Measurements from ENCODE around the gene JADE1. TPM values are rescaled to one million over a fixed set of nuclear protein-coding genes. Genes with fewer than 3 reads are reported as not detected.

Gene JADE1
- total RNA-seq, 2 experiments from 2014 or later, result 57.1 to 58.4 TPM

DNA sequence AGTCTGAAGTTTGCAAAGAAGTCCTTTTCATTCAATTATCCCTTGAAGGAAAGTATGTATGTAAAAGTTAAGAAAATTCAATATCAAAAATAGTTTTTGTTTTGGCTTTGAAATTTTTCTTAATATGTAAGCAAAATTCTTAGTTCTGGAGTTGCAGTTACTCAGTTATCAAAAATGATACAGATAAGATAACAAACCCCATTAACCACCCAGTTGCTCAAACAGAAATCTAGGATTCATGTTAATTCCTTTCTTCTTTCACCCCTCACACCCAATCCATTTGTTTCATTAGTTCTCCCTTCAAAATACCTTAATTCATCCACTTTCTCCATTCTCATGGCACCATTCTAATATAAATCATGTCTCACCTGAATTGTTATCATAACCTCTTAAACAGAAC lies 40.5 kb upstream of the JADE1 start:
- H3K4me3 Mint-ChIP-seq, result no peak overlapping the region
- intact Hi-C loops (cut with DNase I, micrococcal nuclease), result no loop called here
- ChIA-PET CTCF (no interaction called here), POLR2A (no interaction called here)
- no peaks in the 10 kb centered on the region for H3K27me3 Mint-ChIP-seq
- H3K4me1 ChIP-seq (ENCODE audit: insufficient read depth, low read length), result no peaks in the 10 kb centered on the region
- H3K36me3 Mint-ChIP-seq (ENCODE audit: low read depth), result no peaks in the 10 kb centered on the region
- no peak overlapping the region for H3K27ac Mint-ChIP-seq
- H3K4me3 ChIP-seq (ENCODE audit: low read length), result no peak overlapping the region
- H3K27ac ChIP-seq (ENCODE audit: low read depth in 1 of 2, low read length in 2 of 2), result no peak overlapping the region
- DNase-seq (no peak), ATAC-seq (ENCODE audit: poor library complexity) (no peak)
- no peaks in the 10 kb centered on the region for H3K36me3 ChIP-seq (ENCODE audit: insufficient read depth, low read length)
- no peaks in the 10 kb centered on the region for H3K9me3 Mint-ChIP-seq
- H3K4me1 Mint-ChIP-seq (ENCODE audit: low read depth), result peaks cover 4% of the 10 kb centered on the region
- H3K9me3 ChIP-seq (ENCODE audit: control insufficient read depth in 1 of 2, insufficient read depth in 1 of 2, low read length in 2 of 2), result no peaks in the 10 kb centered on the region
- H3K27me3 ChIP-seq (ENCODE audit: control insufficient read depth in 1 of 2, insufficient read depth in 2 of 2, low read length in 2 of 2), result no peaks in the 10 kb centered on the region
- no peak for TF ChIP-seq CTCF (IDR thresholded peaks at IDR 0.05)

- ATAC-seq (ENCODE audit: poor library complexity) (no peak), DNase-seq (peak in 2 of 14 experiments; percentile 2 to 15)
- no peak overlapping the region for H3K27ac ChIP-seq (ENCODE audit: low read depth in 1 of 2, low read length in 2 of 2)
- Mint-ChIP-seq H3K9me3 (no peaks in the 10 kb centered on the region), H3K4me3 (no peak overlapping the region), H3K27ac (no peak overlapping the region), H3K36me3 (ENCODE audit: low read depth) (no peaks in the 10 kb centered on the region), H3K27me3 (peaks cover 4% of the 10 kb centered on the region), H3K4me1 (ENCODE audit: low read depth) (peaks cover 4% of the 10 kb centered on the region)
- no peaks in the 10 kb centered on the region for H3K27me3 ChIP-seq (ENCODE audit: control insufficient read depth in 1 of 2, insufficient read depth in 2 of 2, low read length in 2 of 2)
- TF ChIP-seq CTCF (IDR thresholded peaks at IDR 0.05), result no peak
- no peaks in the 10 kb centered on the region for H3K4me1 ChIP-seq (ENCODE audit: insufficient read depth, low read length)
- POLR2A ChIA-PET, result no interaction called here
- intact Hi-C loops (cut with DNase I, micrococcal nuclease), result no loop called here
- no peaks in the 10 kb centered on the region for H3K36me3 ChIP-seq (ENCODE audit: insufficient read depth, low read length)
- H3K4me3 ChIP-seq (ENCODE audit: low read length), result no peak overlapping the region
- CTCF ChIA-PET, result no interaction called here
- no peaks in the 10 kb centered on the region for H3K9me3 ChIP-seq (ENCODE audit: control insufficient read depth in 1 of 2, insufficient read depth in 1 of 2, low read length in 2 of 2)
These were observed 38.7 kb upstream of the JADE1 start for GRCh38 chr4:128770807-128771206.

- Mint-ChIP-seq H3K4me3 (no peak overlapping the region), H3K27ac (no peak overlapping the region), H3K9me3 (no peaks in the 10 kb centered on the region), H3K27me3 (peaks cover 6% of the 10 kb centered on the region), H3K36me3 (ENCODE audit: low read depth) (no peaks in the 10 kb centered on the region), H3K4me1 (ENCODE audit: low read depth) (peaks cover 4% of the 10 kb centered on the region)
- TF ChIP-seq CTCF (IDR thresholded peaks at IDR 0.05), result no peak
- POLR2A ChIA-PET, result no interaction called here
- H3K4me1 ChIP-seq (ENCODE audit: insufficient read depth, low read length), result no peaks in the 10 kb centered on the region
- no peaks in the 10 kb centered on the region for H3K9me3 ChIP-seq (ENCODE audit: control insufficient read depth in 1 of 2, insufficient read depth in 1 of 2, low read length in 2 of 2)
- H3K36me3 ChIP-seq (ENCODE audit: insufficient read depth, low read length), result no peaks in the 10 kb centered on the region
- CTCF ChIA-PET, result no interaction called here
- no peak for ATAC-seq (ENCODE audit: poor library complexity)
- no peak for DNase-seq
- intact Hi-C loops (cut with DNase I, micrococcal nuclease), result no loop called here
- no peak overlapping the region for H3K27ac ChIP-seq (ENCODE audit: low read depth in 1 of 2, low read length in 2 of 2)
- H3K4me3 ChIP-seq (ENCODE audit: low read length), result no peak overlapping the region
- no peaks in the 10 kb centered on the region for H3K27me3 ChIP-seq (ENCODE audit: control insufficient read depth in 1 of 2, insufficient read depth in 2 of 2, low read length in 2 of 2)
These were observed 34.0 kb upstream of the JADE1 start for GRCh38 chr4:128775477-128775876.
